DMS53 treated with DMSO at 0.1 percent for 48 hours (cell line): ENCODE measurements around the gene TEDC1.

Source experiments
- DNase-seq: peaks from one replicate; lab custom pipeline; 2025; ENCODE audit not compliant: unreplicated experiment; lab: John Stamatoyannopoulos, UW

Gene TEDC1

GRCh38 chr14:105525326-105525725, 34.3 kb downstream of the TEDC1 start:
- no peak for DNase-seq

GRCh38 chr14:105525861-105526775, 35.1 kb downstream of the TEDC1 start, which contains the start of gene TMEM121:
Gene TMEM121 (plus strand): TSS chr14:105526583. CDS start chr14:105528835, 2,252 bp downstream.
- DNase-seq = no peak

- no peak for DNase-seq
Measured at GRCh38 chr14:105526776-105527380, 35.8 kb downstream of the TEDC1 start.

GRCh38 chr14:105527381-105527825, 36.4 kb downstream of the TEDC1 start:
- DNase-seq = no peak

- no peak for DNase-seq
Measured at GRCh38 chr14:105527826-105528585, 37.0 kb downstream of the TEDC1 start.

- DNase-seq = no peak
Measured at GRCh38 chr14:105528586-105529318, 37.7 kb downstream of the TEDC1 start.

- DNase-seq = no peak
Measured at GRCh38 chr14:105529319-105529568, 38.2 kb downstream of the TEDC1 start.

GRCh38 chr14:105529569-105530284, 38.7 kb downstream of the TEDC1 start:
- DNase-seq = no peak

GRCh38 chr14:105530285-105531087, 39.4 kb downstream of the TEDC1 start:
- no peak for DNase-seq

- DNase-seq = no peak
Measured at GRCh38 chr14:105531088-105531893, 40.2 kb downstream of the TEDC1 start.

- no peak for DNase-seq
Measured at GRCh38 chr14:105531894-105532623, 41.0 kb downstream of the TEDC1 start.

- DNase-seq = no peak
Measured at GRCh38 chr14:105532735-105533141, 41.7 kb downstream of the TEDC1 start.

- DNase-seq = no peak
Measured at GRCh38 chr14:105533391-105533790, 42.3 kb downstream of the TEDC1 start.

- DNase-seq = no peak
Measured at GRCh38 chr14:105533811-105534498, 42.9 kb downstream of the TEDC1 start.

- DNase-seq = no peak
Measured at GRCh38 chr14:105534586-105534985, 43.5 kb downstream of the TEDC1 start.

GRCh38 chr14:105536051-105536450, 45.0 kb downstream of the TEDC1 start:
- DNase-seq = no peak
